Choroid plexus epithelial cell (primary cell): Measurements from ENCODE around the gene FBLN7.

Experiments
- DNase-seq: peaks from one replicate; pipeline ENCODE4 v3.0.0-alpha.2; 2010; ENCODE audit warnings: low read depth
- H3K4me3 ChIP-seq: 2 replicates; pipeline ENCODE4 v1.5.1; 2011; ENCODE audit warnings: low read depth, mild to moderate bottlenecking, control low read depth, low read length, moderate library complexity
- CTCF ChIP-seq: conservative IDR thresholded peaks from 2 replicates; pipeline ENCODE4 v1.5.1; 2011; ENCODE audit warnings: low read depth, mild to moderate bottlenecking, control low read depth, inconsistent platforms, low read length, moderate library complexity

FBLN7 gene

GRCh38 chr2:112141626-112142007 is 3.4 kb downstream of the FBLN7 start:
- no peak for DNase-seq
- TF ChIP-seq CTCF = no peak
- H3K4me3 ChIP-seq = no peak overlapping the region

- H3K4me3 ChIP-seq = no peak overlapping the region
- no peak for DNase-seq
- TF ChIP-seq CTCF = no peak
Observed at GRCh38 chr2:112142525-112143078, 4.4 kb downstream of the FBLN7 start.

GRCh38 chr2:112143150-112143549 is 5.0 kb downstream of the FBLN7 start:
- no peak for DNase-seq
- TF ChIP-seq CTCF = no peak
- H3K4me3 ChIP-seq = no peak overlapping the region

GRCh38 chr2:112144966-112145365 is 6.8 kb downstream of the FBLN7 start:
- TF ChIP-seq CTCF = no peak
- no peak overlapping the region for H3K4me3 ChIP-seq
- no peak for DNase-seq

- DNase-seq = no peak
- no peak overlapping the region for H3K4me3 ChIP-seq
- no peak for TF ChIP-seq CTCF
Observed at GRCh38 chr2:112147382-112148168, 9.4 kb downstream of the FBLN7 start.

GRCh38 chr2:112148477-112148876 is 10.3 kb downstream of the FBLN7 start:
- DNase-seq = no peak

More at GRCh38 chr2:112148477-112148876, 10.3 kb downstream of the FBLN7 start:
- TF ChIP-seq CTCF = no peak
- H3K4me3 ChIP-seq = no peak overlapping the region
